B cell (primary cell): ENCODE measurements around the gene ESYT2. TPM values are rescaled to one million over a fixed set of nuclear protein-coding genes. Genes with fewer than 3 reads are reported as not detected.

Experiments used
- ATAC-seq: fragments of 200-7000 bp; cut with Tn5 transposase; one replicate; pipeline ENCODE4 v1.10.0; 2021; ENCODE audit warnings: low read depth, mild to moderate bottlenecking, moderate number of reproducible peaks, moderate library complexity
- CTCF ChIA-PET: fragments of 350-600 bp; sonication (Branson Sonifier 250); formaldehyde crosslinking; loops from one replicate; lab custom pipeline; 2021; ENCODE audit warnings: antibody characterized with exemption, inconsistent platforms; lab: Charles Lee
- POLR2A ChIA-PET: fragments of 350-600 bp; sonication (Branson Sonifier 250); formaldehyde crosslinking; loops from one replicate; lab custom pipeline; 2021; ENCODE audit warnings: antibody characterized with exemption; lab: Charles Lee
- DNase-seq: peaks from one replicate; pipeline ENCODE4 v3.0.0; 2013
- H2AFZ ChIP-seq: 2 replicates; pipeline ENCODE4 v1.6.1; 2012; ENCODE audit warnings: mild to moderate bottlenecking, low read depth, low read length; ENCODE audit not compliant: insufficient read depth, poor library complexity, severe bottlenecking
- H3K27ac ChIP-seq, 2 donors: 1 replicate in 1 of 2; 2 replicates in 1 of 2; pipeline ENCODE4 v1.5.1; 2012 to 2013; ENCODE audit warnings: low read length in 2 of 2, mild to moderate bottlenecking in 2 of 2, moderate library complexity in 1 of 2
- H3K27me3 ChIP-seq, 4 experiments: fragments of 200-600 bp in 1 of 4; sonication (generic) in 1 of 4; replicated peaks in 1 of 4; 1 replicate in 2 of 4; 2 replicates in 2 of 4; pipeline versions ENCODE4 v1.6.1 to v1.7.0; 2013 to 2016; ENCODE audit warnings: low read length in 3 of 4, mild to moderate bottlenecking in 2 of 4, mixed read lengths in 1 of 4, moderate library complexity in 1 of 4; ENCODE audit not compliant: insufficient read depth in 4 of 4, control insufficient read depth in 3 of 4; ENCODE audit errors: control extremely low read depth in 1 of 4
- H3K36me3 ChIP-seq, 2 experiments: replicated peaks in 1 of 2; 1 replicate in 1 of 2; 2 replicates in 1 of 2; pipeline versions ENCODE4 v1.6.1 to v1.7.1; 2013; ENCODE audit warnings: low read length in 1 of 2; ENCODE audit not compliant: insufficient read depth in 2 of 2, control insufficient read depth in 1 of 2; ENCODE audit errors: control extremely low read depth in 1 of 2, extremely low read depth in 1 of 2
- H3K4me1 ChIP-seq, 2 donors: fragments of 200-600 bp in 1 of 2; sonication (generic) in 1 of 2; 1 replicate in 1 of 2; 2 replicates in 1 of 2; pipeline versions ENCODE4 v1.5.1 to v1.6.1; 2013 to 2017; ENCODE audit warnings: low read length in 2 of 2; ENCODE audit not compliant: control insufficient read depth in 2 of 2, insufficient read depth in 2 of 2
- H3K4me2 ChIP-seq: replicated peaks from 2 replicates; pipeline ENCODE3; 2012; ENCODE audit warnings: mild to moderate bottlenecking, low read depth, low read length; ENCODE audit not compliant: poor library complexity, severe bottlenecking
- H3K4me3 ChIP-seq, 5 experiments: fragments of 200-600 bp in 1 of 5; sonication (generic) in 1 of 5; 1 replicate in 3 of 5; 2 replicates in 2 of 5; pipeline versions ENCODE4 v1.5.1 to v1.7.0; 2011 to 2016; ENCODE audit warnings: low read length in 4 of 5, mild to moderate bottlenecking in 4 of 5, low read depth in 2 of 5, control low read depth in 1 of 5, moderate library complexity in 1 of 5; ENCODE audit not compliant: insufficient read depth in 1 of 5; ENCODE audit errors: control extremely low read depth in 1 of 5, extremely low read depth in 1 of 5
- H3K79me2 ChIP-seq: fragments of 200-600 bp; sonication (generic); one replicate; pipeline ENCODE4 v1.6.0; 2016; ENCODE audit warnings: low read length; ENCODE audit not compliant: control insufficient read depth, insufficient read depth
- H3K9ac ChIP-seq: fragments of 200-600 bp; sonication (generic); 2 replicates; pipeline ENCODE4 v1.6.1; 2017; ENCODE audit warnings: mild to moderate bottlenecking, low read length, moderate library complexity
- H3K9me3 ChIP-seq, 3 donors: one replicate each; pipeline versions ENCODE4 v1.6.1 to v1.7.1; 2013; ENCODE audit warnings: low read length in 2 of 3; ENCODE audit not compliant: control insufficient read depth in 2 of 3, insufficient read depth in 1 of 3; ENCODE audit errors: control extremely low read depth in 1 of 3
- H4K20me1 ChIP-seq: 2 replicates; pipeline ENCODE4 v1.6.0; 2012; ENCODE audit warnings: mild to moderate bottlenecking, low read length; ENCODE audit not compliant: insufficient read depth, control insufficient read depth, poor library complexity, severe bottlenecking
- H3K27ac Mint-ChIP-seq: one replicate; pipeline ENCODE4 v1.8.0; 2021; ENCODE audit warnings: mixed read lengths
- H3K27me3 Mint-ChIP-seq: one replicate; pipeline ENCODE4 v1.8.0; 2021; ENCODE audit warnings: mixed read lengths
- H3K4me1 Mint-ChIP-seq: one replicate; pipeline ENCODE4 v1.8.0; 2021; ENCODE audit warnings: mixed read lengths
- H3K4me3 Mint-ChIP-seq: one replicate; pipeline ENCODE4 v1.8.0; 2021; ENCODE audit warnings: mixed read lengths
- H3K9me3 Mint-ChIP-seq: one replicate; pipeline ENCODE4 v1.8.0; 2022; ENCODE audit warnings: mixed read lengths; ENCODE audit not compliant: insufficient read depth
- CTCF ChIP-seq: fragments of 200-600 bp; IDR thresholded peaks from one replicate; pipeline ENCODE4 v1.8.0; 2022; ENCODE audit warnings: antibody characterized with exemption, mild to moderate bottlenecking
- EZH2 ChIP-seq: IDR thresholded peaks from 2 replicates; pipeline ENCODE4 v1.6.1; 2012; ENCODE audit warnings: borderline replicate concordance, low read depth, mild to moderate bottlenecking, moderate library complexity, low read length; ENCODE audit not compliant: insufficient read depth, poor library complexity, severe bottlenecking
- WGBS: methylation state at CpG from one replicate; pipeline ENCODE4 v1.1.5; 2013; ENCODE audit warnings: missing lambda C conversion rate; ENCODE audit not compliant: insufficient coverage; 5-methylcytosine and 5-hydroxymethylcytosine counted together
- intact Hi-C: fragments of 100-400 bp; cut with micrococcal nuclease; formaldehyde crosslinking; loops from one replicate; pipeline ENCODE4 v1.10.0; 2022
- polyA plus RNA-seq: library from polyadenylated mRNA; depleted of rRNA; stranded (reverse); fragments of >200 nt; gene quantifications from 2 replicates; pipeline ENCODE4 v1.2.3, GENCODE V29; 2012
- total RNA-seq, 2 donors: library from RNA; stranded (reverse); fragments of 120-200 nt in 1 of 2; gene quantifications; 1 replicate in 1 of 2; 2 replicates in 1 of 2; pipeline versions ENCODE4 v1.2.3 to v1.2.4, GENCODE V29; 2013 to 2022

Gene ESYT2
- total and polyA plus RNA-seq, 2 donors (not counting 1 experiment from before 2014, with no cell fraction given), result 12.0 to 34.2 TPM

GRCh38 chr7:158829021-158829341 is 328 bp downstream of the ESYT2 start:
- Mint-ChIP-seq H3K27ac (peak overlapping the region; percentile 88), H3K27me3 (peaks cover 7% of the 10 kb centered on the region), H3K4me1 (peaks cover 26% of the 10 kb centered on the region), H3K9me3 (no peaks in the 10 kb centered on the region), H3K4me3 (peak overlapping the region; percentile 86)
- ATAC-seq (peak; percentile 48), DNase-seq (peak; percentile 91)
- WGBS, result 0% methylated on average over 38 of the region's 38 CpGs
- POLR2A ChIA-PET, result interaction anchor here (1.0 to 1.2 kb wide), 2 partner anchors 27 to 124 kb away, joined by 4 to 5 read pairs; partner anchors contain the start of genes DYNC2I1 and NCAPG2
- Histone ChIP-seq H3K9ac (peak overlapping the region; percentile 84), H3K79me2 (peaks cover 45% of the 10 kb centered on the region), H3K4me3 (peak overlapping the region; percentile 13 to 88 (median 68)), H3K9me3 (no peaks in the 10 kb centered on the region), H3K4me1 (peaks cover 20 to 22% of the 10 kb centered on the region in 2 donors), H3K27me3 (peaks cover 0 to 7% (median 0%) of the 10 kb centered on the region in 4 experiments), H3K4me2 (peak overlapping the region; percentile 76), H3K27ac (peak overlapping the region; percentile 73 to 99), H2AFZ (no peak overlapping the region), H3K36me3 (no peaks in the 10 kb centered on the region), H4K20me1 (peaks cover 28% of the 10 kb centered on the region)
- TF ChIP-seq EZH2, result no peak
- no peak for TF ChIP-seq CTCF
- intact Hi-C loops, result loop anchor here (1.0 kb wide), 3 partner anchors 11 to 125 kb away; partner anchors contain the start of genes DYNC2I1 and NCAPG2
- CTCF ChIA-PET, result interaction anchor here (1.0 to 1.3 kb wide), 2 partner anchors 41 to 124 kb away, joined by 3 to 6 read pairs; partner anchors contain the start of gene NCAPG2
